GM23338 (cell line): ENCODE results near the gene ZFX.

Experiments
- EZH2phosphoT487 ChIP-seq: fragments of 200-600 bp; sonication (generic); IDR thresholded peaks from one replicate; pipeline ENCODE4 v1.8.1; 2018; ENCODE audit warnings: antibody characterized with exemption; ENCODE audit not compliant: unreplicated experiment
- NANOG ChIP-seq: IDR thresholded peaks from 2 replicates; pipeline ENCODE4 v1.6.1; 2016; ENCODE audit warnings: antibody characterized with exemption, borderline replicate concordance
- POLR2AphosphoS5 ChIP-seq: IDR thresholded peaks from 2 replicates; pipeline ENCODE4 v1.6.1; 2016; ENCODE audit warnings: antibody characterized with exemption, low read depth
- TF ChIP-seq, protein P1 (sequence below), 2 experiments: fragments of 200-600 bp in 1 of 2; sonication (generic) in 1 of 2; conservative IDR thresholded peaks; 2 replicates each; pipeline versions ENCODE4 v1.5.1 to v1.6.1; 2016 to 2017; ENCODE audit warnings: antibody characterized with exemption in 2 of 2, low read depth in 2 of 2, mild to moderate bottlenecking in 2 of 2, moderate library complexity in 1 of 2
- TF ChIP-seq, protein P2 (sequence below): IDR thresholded peaks from one replicate; pipeline ENCODE4 v1.6.1; 2018; ENCODE audit warnings: antibody characterized with exemption; ENCODE audit not compliant: unreplicated experiment

DNA sequence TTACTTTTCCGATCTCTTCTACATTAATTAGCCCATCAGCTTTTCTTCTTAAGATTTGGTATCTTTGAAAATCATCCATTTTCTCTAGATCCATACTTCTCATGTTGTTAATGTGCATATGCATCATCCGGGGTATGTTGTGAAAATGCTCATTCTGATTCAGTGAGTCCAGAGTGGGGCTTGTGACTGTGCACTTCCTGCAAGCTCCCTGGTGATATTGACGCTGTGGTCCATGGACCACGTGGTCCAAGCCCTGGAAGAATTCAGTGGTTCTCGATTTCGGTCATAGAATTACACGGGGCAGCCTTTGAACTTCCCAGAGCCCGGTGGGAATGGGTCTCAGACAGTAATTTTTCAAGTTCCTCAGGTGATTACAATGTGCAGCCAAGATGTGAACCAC is 69.8 kb downstream of the ZFX start:
- TF ChIP-seq, protein P1, sequence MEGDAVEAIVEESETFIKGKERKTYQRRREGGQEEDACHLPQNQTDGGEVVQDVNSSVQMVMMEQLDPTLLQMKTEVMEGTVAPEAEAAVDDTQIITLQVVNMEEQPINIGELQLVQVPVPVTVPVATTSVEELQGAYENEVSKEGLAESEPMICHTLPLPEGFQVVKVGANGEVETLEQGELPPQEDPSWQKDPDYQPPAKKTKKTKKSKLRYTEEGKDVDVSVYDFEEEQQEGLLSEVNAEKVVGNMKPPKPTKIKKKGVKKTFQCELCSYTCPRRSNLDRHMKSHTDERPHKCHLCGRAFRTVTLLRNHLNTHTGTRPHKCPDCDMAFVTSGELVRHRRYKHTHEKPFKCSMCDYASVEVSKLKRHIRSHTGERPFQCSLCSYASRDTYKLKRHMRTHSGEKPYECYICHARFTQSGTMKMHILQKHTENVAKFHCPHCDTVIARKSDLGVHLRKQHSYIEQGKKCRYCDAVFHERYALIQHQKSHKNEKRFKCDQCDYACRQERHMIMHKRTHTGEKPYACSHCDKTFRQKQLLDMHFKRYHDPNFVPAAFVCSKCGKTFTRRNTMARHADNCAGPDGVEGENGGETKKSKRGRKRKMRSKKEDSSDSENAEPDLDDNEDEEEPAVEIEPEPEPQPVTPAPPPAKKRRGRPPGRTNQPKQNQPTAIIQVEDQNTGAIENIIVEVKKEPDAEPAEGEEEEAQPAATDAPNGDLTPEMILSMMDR (conservative IDR thresholded peaks at IDR 0.05; ENCODE audit: low read depth in 2 of 2), result no peak
- TF ChIP-seq NANOG (no peak), POLR2AphosphoS5 (no peak), EZH2phosphoT487 (no peak)
- TF ChIP-seq, protein P2, sequence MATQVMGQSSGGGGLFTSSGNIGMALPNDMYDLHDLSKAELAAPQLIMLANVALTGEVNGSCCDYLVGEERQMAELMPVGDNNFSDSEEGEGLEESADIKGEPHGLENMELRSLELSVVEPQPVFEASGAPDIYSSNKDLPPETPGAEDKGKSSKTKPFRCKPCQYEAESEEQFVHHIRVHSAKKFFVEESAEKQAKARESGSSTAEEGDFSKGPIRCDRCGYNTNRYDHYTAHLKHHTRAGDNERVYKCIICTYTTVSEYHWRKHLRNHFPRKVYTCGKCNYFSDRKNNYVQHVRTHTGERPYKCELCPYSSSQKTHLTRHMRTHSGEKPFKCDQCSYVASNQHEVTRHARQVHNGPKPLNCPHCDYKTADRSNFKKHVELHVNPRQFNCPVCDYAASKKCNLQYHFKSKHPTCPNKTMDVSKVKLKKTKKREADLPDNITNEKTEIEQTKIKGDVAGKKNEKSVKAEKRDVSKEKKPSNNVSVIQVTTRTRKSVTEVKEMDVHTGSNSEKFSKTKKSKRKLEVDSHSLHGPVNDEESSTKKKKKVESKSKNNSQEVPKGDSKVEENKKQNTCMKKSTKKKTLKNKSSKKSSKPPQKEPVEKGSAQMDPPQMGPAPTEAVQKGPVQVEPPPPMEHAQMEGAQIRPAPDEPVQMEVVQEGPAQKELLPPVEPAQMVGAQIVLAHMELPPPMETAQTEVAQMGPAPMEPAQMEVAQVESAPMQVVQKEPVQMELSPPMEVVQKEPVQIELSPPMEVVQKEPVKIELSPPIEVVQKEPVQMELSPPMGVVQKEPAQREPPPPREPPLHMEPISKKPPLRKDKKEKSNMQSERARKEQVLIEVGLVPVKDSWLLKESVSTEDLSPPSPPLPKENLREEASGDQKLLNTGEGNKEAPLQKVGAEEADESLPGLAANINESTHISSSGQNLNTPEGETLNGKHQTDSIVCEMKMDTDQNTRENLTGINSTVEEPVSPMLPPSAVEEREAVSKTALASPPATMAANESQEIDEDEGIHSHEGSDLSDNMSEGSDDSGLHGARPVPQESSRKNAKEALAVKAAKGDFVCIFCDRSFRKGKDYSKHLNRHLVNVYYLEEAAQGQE, result no peak
